Mononuclear cell (primary cell): ENCODE data around the gene WDR70. TPM values are rescaled to one million over a fixed set of nuclear protein-coding genes. Genes with fewer than 3 reads are reported as not detected.

Experiments used
- H3K27me3 ChIP-seq: 2 replicates; pipeline ENCODE4 v1.6.0; 2011; ENCODE audit warnings: low read length, control low read depth; ENCODE audit not compliant: insufficient read depth
- H3K4me1 ChIP-seq: 2 replicates; pipeline ENCODE4 v1.5.1; 2011; ENCODE audit warnings: mild to moderate bottlenecking, low read length, control low read depth; ENCODE audit not compliant: insufficient read depth
- H3K4me3 ChIP-seq: 2 replicates; pipeline ENCODE4 v1.5.1; 2011; ENCODE audit warnings: mild to moderate bottlenecking, low read length, moderate library complexity
- H3K9me3 ChIP-seq: 2 replicates; pipeline ENCODE4 v1.5.1; 2011; ENCODE audit warnings: low read depth, mild to moderate bottlenecking, control low read depth, low read length
- total RNA-seq: library from RNA; depleted of rRNA; stranded (reverse); fragments of >200 nt; gene quantifications from one replicate; pipeline ENCODE4 v1.2.3, GENCODE V29; 2012

The WDR70 gene
- total RNA-seq, 1 donor: 21.5 TPM

DNA sequence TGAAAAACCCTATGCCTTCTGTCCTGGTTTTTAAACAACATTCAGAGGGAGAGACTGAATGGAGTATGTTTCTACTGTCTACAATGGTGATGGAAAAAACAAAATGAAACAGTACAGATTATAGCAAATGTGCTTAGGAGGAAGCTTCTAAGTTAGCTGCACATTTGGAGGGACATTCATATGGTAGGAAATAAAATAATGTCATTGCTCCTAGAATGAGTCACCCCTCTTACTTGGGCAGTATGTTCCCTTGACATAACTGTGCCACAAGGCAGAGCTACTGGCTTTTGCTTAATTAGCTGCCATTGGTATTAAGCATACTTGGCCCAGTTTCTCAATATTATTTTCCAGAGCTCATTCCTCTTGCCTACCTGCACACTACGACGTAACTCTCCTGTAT is 331.8 kb downstream of the WDR70 start:
- Histone ChIP-seq H3K4me3 (no peak overlapping the region), H3K9me3 (no peaks in the 10 kb centered on the region), H3K4me1 (no peaks in the 10 kb centered on the region), H3K27me3 (no peaks in the 10 kb centered on the region)

GRCh38 chr5:37712750-37713149 is 333.6 kb downstream of the WDR70 start:
- Histone ChIP-seq H3K4me3 (no peak overlapping the region), H3K9me3 (no peaks in the 10 kb centered on the region), H3K27me3 (no peaks in the 10 kb centered on the region), H3K4me1 (no peaks in the 10 kb centered on the region)

DNA sequence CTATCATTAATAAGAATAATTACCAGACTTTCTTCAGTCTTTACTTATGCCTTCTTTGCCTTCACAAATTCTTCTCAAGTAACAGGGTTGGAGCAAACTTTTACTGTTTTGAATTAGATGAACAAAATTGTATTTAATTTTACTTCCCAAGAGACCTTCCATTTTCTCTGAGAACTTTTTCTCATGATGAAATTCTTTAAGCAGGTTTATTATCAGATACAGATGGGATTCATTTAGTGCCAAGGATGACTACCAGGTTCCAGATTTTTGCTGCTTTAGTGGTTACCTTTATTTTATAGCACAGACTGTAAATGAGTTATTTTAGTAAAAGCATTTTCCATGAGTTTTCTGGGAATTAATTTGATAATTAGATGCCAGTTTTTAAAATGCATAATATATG is 335.6 kb downstream of the WDR70 start:
- Histone ChIP-seq H3K4me3 (no peak overlapping the region), H3K4me1 (no peaks in the 10 kb centered on the region), H3K9me3 (no peaks in the 10 kb centered on the region), H3K27me3 (no peaks in the 10 kb centered on the region)

DNA sequence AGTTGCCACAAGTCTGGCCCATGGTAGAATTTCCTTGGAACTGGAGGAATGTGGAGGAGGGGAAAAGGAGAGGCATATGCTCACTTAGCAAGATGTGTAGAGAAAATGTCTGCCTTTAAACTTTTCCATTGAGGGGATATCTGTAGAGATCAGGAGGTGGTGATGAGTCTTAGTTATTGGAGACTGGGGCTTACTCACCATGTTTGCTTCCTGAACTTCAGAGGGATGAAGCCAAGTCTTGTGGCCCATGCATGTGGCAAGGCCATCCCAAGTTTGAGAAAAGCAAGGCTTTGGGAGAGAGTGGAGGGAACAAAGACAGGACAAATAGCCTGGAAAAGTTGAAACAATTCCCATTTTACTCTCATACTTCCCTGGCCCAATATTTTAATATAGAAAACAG is 336.2 kb downstream of the WDR70 start:
- no peaks in the 10 kb centered on the region for H3K27me3 ChIP-seq
- no peaks in the 10 kb centered on the region for H3K9me3 ChIP-seq
- no peaks in the 10 kb centered on the region for H3K4me1 ChIP-seq
- no peak overlapping the region for H3K4me3 ChIP-seq

GRCh38 chr5:37715992-37716391 is 336.9 kb downstream of the WDR70 start:
- Histone ChIP-seq H3K4me3 (no peak overlapping the region), H3K27me3 (no peaks in the 10 kb centered on the region), H3K4me1 (peaks cover 2% of the 10 kb centered on the region), H3K9me3 (no peaks in the 10 kb centered on the region)

- H3K27me3 ChIP-seq: no peaks in the 10 kb centered on the region
- peaks cover 6% of the 10 kb centered on the region for H3K4me1 ChIP-seq
- H3K9me3 ChIP-seq: no peaks in the 10 kb centered on the region
- H3K4me3 ChIP-seq: no peak overlapping the region
Measured at GRCh38 chr5:37716405-37716804, 337.3 kb downstream of the WDR70 start.

- Histone ChIP-seq H3K9me3 (no peaks in the 10 kb centered on the region), H3K4me3 (no peak overlapping the region), H3K27me3 (no peaks in the 10 kb centered on the region), H3K4me1 (peaks cover 12% of the 10 kb centered on the region)
Measured at GRCh38 chr5:37717276-37717612, 338.1 kb downstream of the WDR70 start.

- H3K4me3 ChIP-seq: no peak overlapping the region
- no peaks in the 10 kb centered on the region for H3K9me3 ChIP-seq
- H3K4me1 ChIP-seq: peaks cover 18% of the 10 kb centered on the region
- no peaks in the 10 kb centered on the region for H3K27me3 ChIP-seq
Measured at GRCh38 chr5:37717613-37718431, 338.7 kb downstream of the WDR70 start.

- H3K9me3 ChIP-seq: no peaks in the 10 kb centered on the region
Measured at GRCh38 chr5:37720550-37720952, 341.4 kb downstream of the WDR70 start.

DNA sequence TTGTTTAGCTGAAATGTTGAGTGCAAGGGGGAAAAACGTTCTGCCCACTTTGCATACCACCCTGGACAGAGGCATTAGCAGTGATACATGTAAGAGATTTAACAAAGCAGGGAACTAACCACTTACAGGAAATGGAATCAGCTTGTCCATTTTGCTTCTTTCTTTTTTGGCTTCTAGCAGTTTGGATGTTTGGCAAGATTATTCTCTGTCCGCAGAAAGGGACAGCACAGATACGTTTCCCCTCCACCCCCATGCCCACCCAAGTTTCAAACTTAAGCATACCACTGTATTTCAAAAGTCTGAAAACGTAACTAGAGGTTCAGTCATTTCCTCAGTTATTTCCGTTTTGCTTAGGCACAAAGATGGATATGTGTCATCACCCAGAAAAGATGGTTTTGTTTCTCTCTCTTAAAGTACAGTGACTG is 342.3 kb downstream of the WDR70 start:
- Histone ChIP-seq H3K4me3 (no peak overlapping the region), H3K4me1 (peaks cover 23% of the 10 kb centered on the region), H3K27me3 (no peaks in the 10 kb centered on the region), H3K9me3 (no peaks in the 10 kb centered on the region)

More at GRCh38 chr5:37720550-37720952, 341.4 kb downstream of the WDR70 start:
- Histone ChIP-seq H3K27me3 (no peaks in the 10 kb centered on the region), H3K4me3 (no peak overlapping the region), H3K4me1 (peaks cover 23% of the 10 kb centered on the region)

GRCh38 chr5:37722236-37723161 is 343.4 kb downstream of the WDR70 start:
- H3K9me3 ChIP-seq: no peaks in the 10 kb centered on the region
- H3K27me3 ChIP-seq: no peaks in the 10 kb centered on the region
- H3K4me1 ChIP-seq: peaks cover 23% of the 10 kb centered on the region
- no peak overlapping the region for H3K4me3 ChIP-seq

DNA sequence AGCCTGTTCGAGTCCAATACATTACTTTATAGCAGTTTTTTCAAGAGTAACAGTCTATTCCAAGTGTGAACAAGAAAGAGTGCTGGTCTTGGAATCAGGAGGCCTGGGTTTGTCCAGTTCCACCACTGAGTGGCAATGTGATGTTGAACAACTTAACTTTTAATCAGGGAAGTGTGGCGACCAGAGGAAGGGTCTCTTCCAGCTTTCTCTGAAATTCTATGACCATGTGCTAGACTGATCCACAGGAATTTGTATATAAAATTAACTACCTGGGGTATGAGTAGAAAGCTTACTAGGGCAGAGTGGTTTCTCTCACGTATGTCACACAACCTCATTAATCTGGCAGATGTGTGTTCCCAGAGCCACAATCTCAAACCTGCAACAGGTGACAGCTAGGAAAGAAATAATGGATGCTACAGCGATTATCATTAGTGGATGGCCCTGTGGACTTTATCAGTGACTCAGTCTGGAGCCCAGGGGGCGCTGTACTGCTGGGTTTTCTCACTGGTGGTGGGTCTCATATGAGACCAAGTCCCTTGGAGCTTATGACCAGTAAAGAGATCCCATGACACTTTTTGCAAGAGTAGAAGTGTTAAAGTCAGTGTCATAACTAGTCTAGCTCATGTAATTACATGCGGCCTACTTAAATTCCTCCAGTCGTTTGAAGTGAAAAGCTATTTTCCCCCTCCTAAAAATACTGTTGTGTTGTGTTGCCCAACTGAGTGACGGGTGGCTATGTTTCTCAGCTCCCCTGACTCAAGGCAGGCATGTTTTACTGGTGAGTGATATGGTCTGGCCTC is 344.2 kb downstream of the WDR70 start:
- H3K4me1 ChIP-seq: peaks cover 23% of the 10 kb centered on the region
- no peak overlapping the region for H3K4me3 ChIP-seq
- H3K9me3 ChIP-seq: no peaks in the 10 kb centered on the region

GRCh38 chr5:37724395-37725125 is 345.4 kb downstream of the WDR70 start:
- no peaks in the 10 kb centered on the region for H3K27me3 ChIP-seq
- H3K9me3 ChIP-seq: no peaks in the 10 kb centered on the region
- no peak overlapping the region for H3K4me3 ChIP-seq
- H3K4me1 ChIP-seq: peaks cover 23% of the 10 kb centered on the region

More for the DNA sequence above, 344.2 kb downstream of the WDR70 start:
- no peaks in the 10 kb centered on the region for H3K27me3 ChIP-seq

DNA sequence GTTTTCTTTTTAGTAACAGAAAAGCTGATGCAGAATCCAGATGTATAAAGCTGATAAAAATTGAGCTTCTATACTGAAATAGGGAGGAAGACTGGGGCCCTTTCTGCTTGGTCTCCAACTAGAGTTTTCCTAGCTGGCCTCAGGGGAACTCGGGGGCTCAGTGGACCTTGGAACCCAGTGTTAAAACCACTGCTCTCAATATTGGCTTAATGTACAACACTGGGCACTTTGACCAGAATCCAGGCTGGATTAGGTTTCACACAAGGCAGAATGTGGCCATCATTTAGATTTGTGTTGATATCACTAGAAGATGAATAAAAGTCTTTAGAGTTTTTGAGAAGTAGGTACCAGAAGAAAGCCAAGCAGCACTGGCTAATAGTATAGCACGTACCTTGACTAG is 346.1 kb downstream of the WDR70 start:
- H3K4me3 ChIP-seq: no peak overlapping the region
- no peaks in the 10 kb centered on the region for H3K27me3 ChIP-seq
- H3K9me3 ChIP-seq: no peaks in the 10 kb centered on the region
- peaks cover 23% of the 10 kb centered on the region for H3K4me1 ChIP-seq
